Activated T-cell treated with anti-CD3 and anti-CD28 coated beads for 24 hours (primary cell): ENCODE results near the gene OPN1LW.
A peak's percentile ranks its signal among the peaks of the same experiment; 100 is the strongest.
"Not testable (repeated sequence)": the region's sequence is repeated elsewhere in the genome, so short reads cannot be mapped to it uniquely, and the experiment has no call there.

Experiments
- DNase-seq: peaks from one replicate; pipeline ENCODE4 v3.0.0-alpha.2; 2020; ENCODE audit warnings: low read depth

OPN1LW gene

GRCh38 chrX:154135458-154136229, 8.4 kb upstream of the OPN1LW start:
- DNase-seq, result no peak

DNA sequence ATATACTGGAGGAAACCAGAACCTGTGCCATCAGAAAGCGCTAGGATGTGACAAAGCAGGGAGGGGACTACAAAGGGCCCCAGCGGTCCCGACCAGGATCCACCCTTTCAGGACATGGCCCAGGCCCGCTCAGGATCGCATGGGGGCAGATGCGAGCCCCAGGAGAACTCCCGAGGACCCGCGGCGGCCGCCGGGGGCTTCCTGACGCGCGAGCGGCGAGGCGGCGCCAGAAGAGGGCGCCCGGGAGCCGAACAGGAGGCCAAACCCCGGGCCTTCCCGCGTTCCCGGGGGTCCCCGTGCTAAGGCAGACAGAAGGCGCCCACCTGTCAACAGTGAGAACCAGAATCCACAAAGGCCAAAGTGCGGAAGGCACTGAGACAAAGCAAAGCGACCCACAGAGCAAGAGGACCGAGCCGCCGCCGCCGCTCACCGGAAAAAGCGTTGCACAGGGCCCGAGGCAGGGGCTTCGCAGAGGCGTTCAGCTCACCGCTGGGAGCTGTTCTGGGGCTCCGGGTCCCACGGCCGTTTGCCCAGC, 7.3 kb upstream of the OPN1LW start:
- peak; percentile 51 for DNase-seq

DNA sequence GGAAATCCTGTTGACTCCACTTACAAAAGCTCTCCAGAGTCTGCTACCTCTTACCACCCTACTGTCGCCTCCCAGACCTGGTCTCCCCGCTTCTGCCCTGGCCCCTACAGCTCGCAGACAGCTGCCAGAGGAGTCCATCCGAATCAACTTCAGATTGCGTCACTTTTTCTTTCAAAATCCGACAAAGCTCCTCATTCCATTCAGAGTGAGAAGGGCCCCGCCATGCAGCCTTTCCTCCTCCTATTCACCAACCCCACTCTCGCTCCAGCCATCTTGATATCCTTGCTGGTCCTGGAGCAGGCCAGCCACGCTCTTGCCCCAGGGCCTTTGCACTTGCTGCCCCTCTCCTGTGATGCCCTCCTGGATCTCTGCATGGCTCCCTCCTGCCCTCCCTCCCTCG, 5.2 kb upstream of the OPN1LW start:
- no peak for DNase-seq

GRCh38 chrX:154140206-154140605, 3.8 kb upstream of the OPN1LW start:
- DNase-seq, result no peak

- DNase-seq, result no peak
These were observed 3.3 kb upstream of the OPN1LW start for GRCh38 chrX:154140742-154141141.

DNA sequence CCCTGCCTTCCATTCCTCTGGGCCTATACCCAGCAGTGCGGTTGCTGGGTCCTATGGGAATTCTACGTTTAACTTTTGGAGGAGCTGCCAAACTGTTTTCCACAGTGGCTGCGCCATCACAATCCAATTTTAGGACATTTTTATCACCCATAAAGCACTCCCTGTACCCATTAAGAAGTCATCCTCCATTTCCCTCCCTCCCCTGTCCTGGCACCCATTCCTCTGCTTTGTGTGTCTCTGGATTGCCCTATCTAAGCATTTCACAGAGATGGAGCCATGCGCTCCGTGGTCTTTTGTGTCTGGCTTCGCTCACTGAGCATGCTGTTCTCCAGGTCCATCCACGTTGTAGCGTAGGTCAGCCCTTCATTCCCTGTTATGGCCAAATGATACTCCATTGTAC, 1.7 kb upstream of the OPN1LW start:
- DNase-seq, result no peak

GRCh38 chrX:154142950-154143745, 895 bp upstream of the OPN1LW start:
- no peak for DNase-seq

DNA sequence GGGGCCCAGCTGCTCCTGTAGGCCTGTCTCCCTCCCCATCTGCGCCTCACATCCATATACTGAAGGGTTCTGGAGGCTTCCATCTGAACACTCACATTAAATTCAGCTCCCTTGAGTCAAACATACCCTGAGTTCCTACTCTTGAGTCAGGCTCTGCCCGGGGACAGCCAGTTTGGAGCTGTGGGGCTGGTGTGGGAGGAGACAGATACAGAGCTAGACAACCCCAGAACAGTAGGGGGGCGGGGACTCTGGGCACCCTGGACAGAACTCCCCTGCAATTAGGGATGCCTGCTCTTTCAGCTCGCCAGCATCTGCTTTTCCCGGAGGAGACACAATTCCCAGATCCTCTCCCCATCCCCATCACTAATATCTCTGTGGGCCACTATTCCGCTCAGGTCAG, 7.0 kb downstream of the OPN1LW start:
- not testable (repeated sequence) for DNase-seq

DNA sequence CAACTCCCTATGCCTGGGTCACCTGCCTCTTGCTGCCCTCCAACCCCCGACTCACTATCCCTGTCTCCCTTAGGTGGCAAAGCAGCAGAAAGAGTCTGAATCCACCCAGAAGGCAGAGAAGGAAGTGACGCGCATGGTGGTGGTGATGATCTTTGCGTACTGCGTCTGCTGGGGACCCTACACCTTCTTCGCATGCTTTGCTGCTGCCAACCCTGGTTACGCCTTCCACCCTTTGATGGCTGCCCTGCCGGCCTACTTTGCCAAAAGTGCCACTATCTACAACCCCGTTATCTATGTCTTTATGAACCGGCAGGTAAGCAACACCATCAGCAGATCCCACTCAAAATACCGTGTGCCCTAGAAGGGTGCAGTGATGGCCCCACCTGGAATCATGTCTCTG, 12.2 kb downstream of the OPN1LW start:
- not testable (repeated sequence) for DNase-seq

- DNase-seq, result not testable (repeated sequence)
These were observed 13.2 kb downstream of the OPN1LW start for GRCh38 chrX:154157207-154157606.

DNA sequence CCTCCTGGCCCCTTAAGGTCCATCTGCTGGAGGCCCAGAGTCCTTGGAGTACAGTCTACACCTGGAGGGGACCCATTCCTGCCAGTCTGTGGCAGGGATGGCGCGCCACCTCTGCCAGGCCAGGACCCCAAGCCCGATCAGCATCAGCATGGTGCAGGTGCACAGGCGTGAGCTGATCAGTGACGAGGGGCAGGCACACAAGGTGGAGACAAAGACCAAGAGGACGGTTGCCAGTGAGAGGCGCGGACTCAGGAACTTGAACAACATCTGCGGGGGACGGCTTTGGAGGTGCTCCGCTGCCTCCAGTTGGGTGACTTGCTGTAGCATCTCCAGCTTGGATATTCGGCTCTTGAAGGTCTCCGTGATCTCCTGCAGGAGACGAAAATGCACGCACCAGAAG, 15.3 kb downstream of the OPN1LW start:
- DNase-seq, result not testable (repeated sequence)

DNA sequence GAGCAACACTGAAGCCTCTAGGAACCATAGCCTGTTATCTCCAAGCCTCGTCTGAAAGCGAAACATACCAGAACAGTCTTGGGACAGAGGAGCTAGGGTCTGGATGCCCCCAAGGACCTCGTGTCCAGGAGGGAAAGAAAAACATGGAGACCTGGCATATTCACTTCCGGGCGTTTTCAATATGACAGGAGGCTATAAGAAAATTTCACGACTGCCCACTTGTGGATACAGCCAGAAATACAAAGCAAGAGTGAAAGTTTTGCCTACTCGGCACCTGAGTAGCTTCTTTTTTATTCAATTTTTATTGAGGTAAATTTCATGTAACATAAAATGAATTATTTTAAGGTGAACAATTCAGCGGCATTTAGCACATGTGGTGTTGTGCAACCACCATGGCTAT, 20.9 kb downstream of the OPN1LW start:
- not testable (repeated sequence) for DNase-seq

GRCh38 chrX:154168384-154168783, 24.3 kb downstream of the OPN1LW start:
- DNase-seq, result not testable (repeated sequence)

- DNase-seq, result not testable (repeated sequence)
These were observed 28.5 kb downstream of the OPN1LW start for GRCh38 chrX:154172535-154172943.

DNA sequence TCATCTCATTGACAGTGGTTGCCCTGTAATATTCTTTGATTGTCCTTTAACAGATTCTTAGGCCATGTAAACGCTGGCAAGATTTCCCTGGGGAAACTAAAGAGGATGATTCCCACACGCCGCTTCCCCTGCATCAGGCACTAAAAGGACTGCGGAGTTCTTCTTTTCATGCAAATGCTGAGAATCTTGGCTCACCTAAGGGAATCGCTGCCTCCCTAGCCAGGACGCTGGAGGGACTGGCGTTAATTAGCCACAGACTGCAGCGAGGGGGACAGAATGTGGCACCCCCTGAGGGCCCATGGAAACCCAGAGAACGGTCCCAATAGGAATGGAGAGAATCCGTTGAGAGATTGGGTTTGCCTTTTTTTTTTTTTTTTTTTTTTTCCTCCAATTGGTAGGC, 30.3 kb downstream of the OPN1LW start:
- not testable (repeated sequence) for DNase-seq

DNA sequence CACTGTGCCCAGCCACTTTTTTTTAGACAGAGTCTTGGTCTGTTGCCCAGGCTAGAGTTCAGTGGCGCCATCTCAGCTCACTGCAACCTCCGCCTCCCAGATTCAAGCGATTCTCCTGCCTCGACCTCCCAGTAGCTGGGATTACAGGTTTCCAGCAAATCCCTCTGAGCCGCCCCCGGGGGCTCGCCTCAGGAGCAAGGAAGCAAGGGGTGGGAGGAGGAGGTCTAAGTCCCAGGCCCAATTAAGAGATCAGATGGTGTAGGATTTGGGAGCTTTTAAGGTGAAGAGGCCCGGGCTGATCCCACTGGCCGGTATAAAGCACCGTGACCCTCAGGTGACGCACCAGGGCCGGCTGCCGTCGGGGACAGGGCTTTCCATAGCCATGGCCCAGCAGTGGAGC, 38.3 kb downstream of the OPN1LW start, which contains the start of gene OPN1MW:
Gene OPN1MW, plus strand, starts transcription at position 301 of the 400 bp plus-strand sequence. Its CDS starts 82 bp downstream, at position 383.
- not testable (repeated sequence) for DNase-seq

GRCh38 chrX:154183794-154184193, 39.8 kb downstream of the OPN1LW start:
- DNase-seq, result not testable (repeated sequence)

DNA sequence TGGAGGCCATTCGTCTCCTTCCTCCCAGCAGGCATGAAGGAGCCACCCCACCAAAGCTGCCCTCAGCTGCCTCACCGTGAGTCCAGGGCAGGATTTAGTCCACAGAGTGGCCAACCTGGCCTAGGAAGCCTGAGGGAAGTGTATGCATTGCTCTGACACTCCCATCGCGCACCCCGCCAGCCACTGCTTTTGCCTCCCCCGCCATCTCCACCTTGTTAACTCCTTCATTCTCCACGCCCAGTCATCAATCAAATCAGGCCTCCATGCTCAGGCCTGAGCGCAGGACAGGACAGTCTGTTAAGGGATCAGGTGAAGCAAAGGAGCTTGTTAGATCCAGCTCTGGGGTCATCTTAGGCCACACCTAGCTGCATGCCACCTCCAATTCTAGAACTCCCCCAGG, 48.8 kb downstream of the OPN1LW start:
- not testable (repeated sequence) for DNase-seq

DNA sequence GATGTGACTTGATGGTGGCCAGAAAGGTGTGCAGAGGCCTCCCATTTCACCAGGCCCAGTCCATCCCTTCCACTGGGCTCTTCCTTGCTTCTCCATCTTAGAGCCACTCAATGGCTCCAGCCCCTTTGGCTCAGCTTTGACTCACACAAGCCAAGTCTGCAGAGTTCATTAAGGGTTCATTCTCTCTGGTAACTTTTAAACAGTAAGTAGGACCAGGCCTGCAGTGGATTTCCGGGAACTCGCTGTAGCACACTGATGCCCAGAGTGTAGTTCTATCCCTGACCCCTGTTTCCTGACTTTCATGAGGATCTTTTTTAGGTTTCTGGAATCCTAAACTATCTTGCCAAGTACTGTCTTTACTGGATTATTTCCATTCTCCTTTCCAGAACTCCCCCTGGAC, 50.3 kb downstream of the OPN1LW start:
- not testable (repeated sequence) for DNase-seq

GRCh38 chrX:154196466-154196865, 52.4 kb downstream of the OPN1LW start:
- DNase-seq, result not testable (repeated sequence)
